SK-N-SH treated with all-trans-retinoic acid at 6 μM for 48 hours (cell line): Measurements from ENCODE around the gene HLCS.
A peak's percentile ranks its signal among the peaks of the same experiment; 100 is the strongest.

Source experiments
- ATAC-seq: fragments of 200-7000 bp; cut with Tn5 transposase; 3 replicates; pipeline ENCODE4 v1.9.1; 2020; ENCODE audit warnings: mild to moderate bottlenecking, moderate library complexity
- ARNTL ChIP-seq: fragments of 450-650 bp; formaldehyde crosslinking; IDR thresholded peaks from 2 replicates; pipeline ENCODE4 v1.5.0; 2020; ENCODE audit warnings: low read depth, mild to moderate bottlenecking, moderate library complexity, borderline replicate concordance
- BACH2 ChIP-seq: fragments of 250-450 bp; sonication (Bioruptor Pico); IDR thresholded peaks from 2 replicates; pipeline ENCODE4 v1.9.0; 2021; ENCODE audit warnings: mild to moderate bottlenecking, borderline replicate concordance
- ESRRG ChIP-seq: fragments of 250-450 bp; sonication (Bioruptor Pico); IDR thresholded peaks from 2 replicates; pipeline ENCODE4 v1.6.1; 2021; ENCODE audit warnings: mild to moderate bottlenecking
- OSR1 ChIP-seq: fragments of 250-450 bp; sonication (Bioruptor Pico); IDR thresholded peaks from 2 replicates; pipeline ENCODE4 v1.8.0; 2022; ENCODE audit warnings: moderate library complexity, mild to moderate bottlenecking, inconsistent platforms
- RARB ChIP-seq: fragments of 250-450 bp; sonication (Bioruptor Pico); IDR thresholded peaks from 2 replicates; pipeline ENCODE4 v1.8.0; 2021; ENCODE audit warnings: mild to moderate bottlenecking, moderate library complexity
- TCF4 ChIP-seq: fragments of 250-450 bp; sonication (Bioruptor Pico); IDR thresholded peaks from 2 replicates; pipeline ENCODE4 v1.8.0; 2021; ENCODE audit warnings: mild to moderate bottlenecking, moderate library complexity, borderline replicate concordance
- ZC3H10 ChIP-seq: fragments of 250-450 bp; sonication (Bioruptor Pico); IDR thresholded peaks from 2 replicates; pipeline ENCODE4 v1.5.1; 2021; ENCODE audit warnings: mild to moderate bottlenecking, moderate library complexity
- ZFP30 ChIP-seq: fragments of 450-650 bp; formaldehyde crosslinking; IDR thresholded peaks from 2 replicates; pipeline ENCODE4 v1.5.0; 2022; ENCODE audit warnings: mild to moderate bottlenecking, moderate library complexity
- ZNF565 ChIP-seq: fragments of 450-650 bp; formaldehyde crosslinking; conservative IDR thresholded peaks from 2 replicates; pipeline ENCODE4 v1.5.0; 2020; ENCODE audit warnings: low read depth, mild to moderate bottlenecking, moderate library complexity
- ZNF70 ChIP-seq: fragments of 450-650 bp; formaldehyde crosslinking; IDR thresholded peaks from 2 replicates; pipeline ENCODE4 v1.5.0; 2020; ENCODE audit warnings: mild to moderate bottlenecking, moderate library complexity
- ZNF8 ChIP-seq: fragments of 450-650 bp; formaldehyde crosslinking; IDR thresholded peaks from 2 replicates; pipeline ENCODE4 v1.5.0; 2020; ENCODE audit warnings: mild to moderate bottlenecking, moderate library complexity
- TF ChIP-seq, protein P1 (sequence below): fragments of 250-450 bp; sonication (Bioruptor Pico); IDR thresholded peaks from 2 replicates; pipeline ENCODE4 v1.5.0; 2020; ENCODE audit warnings: mild to moderate bottlenecking, moderate library complexity
- TF ChIP-seq, protein P2 (sequence below): fragments of 250-450 bp; sonication (Bioruptor Pico); IDR thresholded peaks from 2 replicates; pipeline ENCODE4 v1.8.0; 2020; ENCODE audit warnings: mild to moderate bottlenecking, moderate library complexity, borderline replicate concordance
- TF ChIP-seq, protein P3 (sequence below): fragments of 250-450 bp; sonication (Bioruptor Pico); IDR thresholded peaks from 2 replicates; pipeline ENCODE4 v1.5.1; 2021; ENCODE audit warnings: mild to moderate bottlenecking, moderate library complexity
- TF ChIP-seq, protein P4 (sequence below): fragments of 250-450 bp; sonication (Bioruptor Pico); IDR thresholded peaks from 2 replicates; pipeline ENCODE4 v1.8.0; 2021; ENCODE audit warnings: low read depth, mild to moderate bottlenecking, moderate library complexity, borderline replicate concordance
- TF ChIP-seq, protein P5 (sequence below): fragments of 250-450 bp; sonication (Bioruptor Pico); IDR thresholded peaks from 2 replicates; pipeline ENCODE4 v1.5.1; 2020; ENCODE audit warnings: low read depth, mild to moderate bottlenecking, moderate library complexity

The HLCS gene

DNA sequence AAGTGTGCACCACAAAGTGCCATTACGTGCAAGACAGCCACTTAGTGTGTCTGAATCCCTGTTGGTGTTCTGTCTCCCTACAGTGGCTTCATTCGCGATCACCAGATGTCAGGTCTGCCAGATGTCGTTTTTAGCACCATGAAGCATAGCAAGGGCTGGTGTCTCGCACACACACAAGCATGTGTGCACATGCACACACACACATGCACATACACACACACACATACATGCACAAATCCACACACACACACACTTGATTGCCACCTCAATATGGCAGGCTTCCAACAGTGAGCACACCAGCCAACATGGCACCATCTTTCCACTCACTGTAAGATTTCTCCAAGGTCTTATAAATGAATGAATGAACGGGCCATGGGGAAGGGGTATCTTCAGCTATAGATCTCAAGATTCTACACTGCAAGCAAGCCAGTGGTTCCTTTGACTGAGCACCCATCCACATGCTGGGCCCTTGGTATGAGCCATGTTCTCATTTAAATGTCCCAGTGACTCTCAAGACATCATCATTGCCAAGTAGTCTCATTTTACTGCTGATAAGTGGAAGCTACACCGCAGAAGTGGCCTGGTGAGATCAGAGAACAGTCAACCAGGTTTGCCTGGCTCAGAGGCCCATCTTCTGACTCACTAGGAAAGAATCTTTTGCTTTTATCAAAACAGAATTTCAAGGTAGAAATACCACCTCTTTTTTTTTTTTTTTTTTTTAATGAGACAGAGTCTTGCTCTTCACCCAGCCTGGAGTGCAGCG lies 182.7 kb downstream of the HLCS start:
- ATAC-seq, result peak; percentile 92
- no peak for TF ChIP-seq ZFP30 (CRISPR knock-in tag)
- no peak for TF ChIP-seq TCF4
- TF ChIP-seq, protein P1, sequence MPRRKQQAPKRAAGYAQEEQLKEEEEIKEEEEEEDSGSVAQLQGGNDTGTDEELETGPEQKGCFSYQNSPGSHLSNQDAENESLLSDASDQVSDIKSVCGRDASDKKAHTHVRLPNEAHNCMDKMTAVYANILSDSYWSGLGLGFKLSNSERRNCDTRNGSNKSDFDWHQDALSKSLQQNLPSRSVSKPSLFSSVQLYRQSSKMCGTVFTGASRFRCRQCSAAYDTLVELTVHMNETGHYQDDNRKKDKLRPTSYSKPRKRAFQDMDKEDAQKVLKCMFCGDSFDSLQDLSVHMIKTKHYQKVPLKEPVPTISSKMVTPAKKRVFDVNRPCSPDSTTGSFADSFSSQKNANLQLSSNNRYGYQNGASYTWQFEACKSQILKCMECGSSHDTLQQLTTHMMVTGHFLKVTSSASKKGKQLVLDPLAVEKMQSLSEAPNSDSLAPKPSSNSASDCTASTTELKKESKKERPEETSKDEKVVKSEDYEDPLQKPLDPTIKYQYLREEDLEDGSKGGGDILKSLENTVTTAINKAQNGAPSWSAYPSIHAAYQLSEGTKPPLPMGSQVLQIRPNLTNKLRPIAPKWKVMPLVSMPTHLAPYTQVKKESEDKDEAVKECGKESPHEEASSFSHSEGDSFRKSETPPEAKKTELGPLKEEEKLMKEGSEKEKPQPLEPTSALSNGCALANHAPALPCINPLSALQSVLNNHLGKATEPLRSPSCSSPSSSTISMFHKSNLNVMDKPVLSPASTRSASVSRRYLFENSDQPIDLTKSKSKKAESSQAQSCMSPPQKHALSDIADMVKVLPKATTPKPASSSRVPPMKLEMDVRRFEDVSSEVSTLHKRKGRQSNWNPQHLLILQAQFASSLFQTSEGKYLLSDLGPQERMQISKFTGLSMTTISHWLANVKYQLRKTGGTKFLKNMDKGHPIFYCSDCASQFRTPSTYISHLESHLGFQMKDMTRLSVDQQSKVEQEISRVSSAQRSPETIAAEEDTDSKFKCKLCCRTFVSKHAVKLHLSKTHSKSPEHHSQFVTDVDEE (CRISPR knock-in tag), result no peak
- TF ChIP-seq, protein P2, sequence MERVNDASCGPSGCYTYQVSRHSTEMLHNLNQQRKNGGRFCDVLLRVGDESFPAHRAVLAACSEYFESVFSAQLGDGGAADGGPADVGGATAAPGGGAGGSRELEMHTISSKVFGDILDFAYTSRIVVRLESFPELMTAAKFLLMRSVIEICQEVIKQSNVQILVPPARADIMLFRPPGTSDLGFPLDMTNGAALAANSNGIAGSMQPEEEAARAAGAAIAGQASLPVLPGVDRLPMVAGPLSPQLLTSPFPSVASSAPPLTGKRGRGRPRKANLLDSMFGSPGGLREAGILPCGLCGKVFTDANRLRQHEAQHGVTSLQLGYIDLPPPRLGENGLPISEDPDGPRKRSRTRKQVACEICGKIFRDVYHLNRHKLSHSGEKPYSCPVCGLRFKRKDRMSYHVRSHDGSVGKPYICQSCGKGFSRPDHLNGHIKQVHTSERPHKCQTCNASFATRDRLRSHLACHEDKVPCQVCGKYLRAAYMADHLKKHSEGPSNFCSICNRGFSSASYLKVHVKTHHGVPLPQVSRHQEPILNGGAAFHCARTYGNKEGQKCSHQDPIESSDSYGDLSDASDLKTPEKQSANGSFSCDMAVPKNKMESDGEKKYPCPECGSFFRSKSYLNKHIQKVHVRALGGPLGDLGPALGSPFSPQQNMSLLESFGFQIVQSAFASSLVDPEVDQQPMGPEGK (CRISPR knock-in tag), result no peak
- TF ChIP-seq, protein P3, sequence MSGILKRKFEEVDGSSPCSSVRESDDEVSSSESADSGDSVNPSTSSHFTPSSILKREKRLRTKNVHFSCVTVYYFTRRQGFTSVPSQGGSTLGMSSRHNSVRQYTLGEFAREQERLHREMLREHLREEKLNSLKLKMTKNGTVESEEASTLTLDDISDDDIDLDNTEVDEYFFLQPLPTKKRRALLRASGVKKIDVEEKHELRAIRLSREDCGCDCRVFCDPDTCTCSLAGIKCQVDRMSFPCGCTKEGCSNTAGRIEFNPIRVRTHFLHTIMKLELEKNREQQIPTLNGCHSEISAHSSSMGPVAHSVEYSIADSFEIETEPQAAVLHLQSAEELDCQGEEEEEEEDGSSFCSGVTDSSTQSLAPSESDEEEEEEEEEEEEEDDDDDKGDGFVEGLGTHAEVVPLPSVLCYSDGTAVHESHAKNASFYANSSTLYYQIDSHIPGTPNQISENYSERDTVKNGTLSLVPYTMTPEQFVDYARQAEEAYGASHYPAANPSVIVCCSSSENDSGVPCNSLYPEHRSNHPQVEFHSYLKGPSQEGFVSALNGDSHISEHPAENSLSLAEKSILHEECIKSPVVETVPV, result no peak
- TF ChIP-seq, all 23 proteins: peak for 0

DNA sequence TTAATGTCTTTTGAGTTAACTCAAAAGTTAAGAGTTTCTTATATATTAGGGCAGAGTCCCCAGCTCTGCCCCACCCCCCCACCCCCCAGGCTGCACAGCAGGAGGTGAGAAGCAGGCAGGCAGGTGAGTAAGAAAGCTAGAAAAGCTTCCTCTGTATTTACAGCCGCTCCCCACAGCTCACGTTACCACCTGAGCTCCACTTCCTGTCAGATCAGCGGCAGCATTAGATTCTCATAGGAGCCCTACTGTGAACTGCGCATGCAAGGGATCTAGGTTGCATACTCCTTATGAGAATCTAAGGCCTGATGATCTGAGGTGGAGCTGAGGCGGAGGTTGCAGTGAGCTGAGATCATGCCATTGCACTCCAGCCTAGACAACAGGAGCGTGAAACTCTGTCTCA lies 185.6 kb downstream of the HLCS start:
- TF ChIP-seq, protein P4, sequence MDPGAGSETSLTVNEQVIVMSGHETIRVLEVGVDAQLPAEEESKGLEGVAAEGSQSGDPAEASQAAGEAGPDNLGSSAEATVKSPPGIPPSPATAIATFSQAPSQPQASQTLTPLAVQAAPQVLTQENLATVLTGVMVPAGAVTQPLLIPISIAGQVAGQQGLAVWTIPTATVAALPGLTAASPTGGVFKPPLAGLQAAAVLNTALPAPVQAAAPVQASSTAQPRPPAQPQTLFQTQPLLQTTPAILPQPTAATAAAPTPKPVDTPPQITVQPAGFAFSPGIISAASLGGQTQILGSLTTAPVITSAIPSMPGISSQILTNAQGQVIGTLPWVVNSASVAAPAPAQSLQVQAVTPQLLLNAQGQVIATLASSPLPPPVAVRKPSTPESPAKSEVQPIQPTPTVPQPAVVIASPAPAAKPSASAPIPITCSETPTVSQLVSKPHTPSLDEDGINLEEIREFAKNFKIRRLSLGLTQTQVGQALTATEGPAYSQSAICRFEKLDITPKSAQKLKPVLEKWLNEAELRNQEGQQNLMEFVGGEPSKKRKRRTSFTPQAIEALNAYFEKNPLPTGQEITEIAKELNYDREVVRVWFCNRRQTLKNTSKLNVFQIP (CRISPR knock-in tag), result no peak
- no peak for TF ChIP-seq ARNTL (CRISPR knock-in tag)
- TF ChIP-seq, protein P5, sequence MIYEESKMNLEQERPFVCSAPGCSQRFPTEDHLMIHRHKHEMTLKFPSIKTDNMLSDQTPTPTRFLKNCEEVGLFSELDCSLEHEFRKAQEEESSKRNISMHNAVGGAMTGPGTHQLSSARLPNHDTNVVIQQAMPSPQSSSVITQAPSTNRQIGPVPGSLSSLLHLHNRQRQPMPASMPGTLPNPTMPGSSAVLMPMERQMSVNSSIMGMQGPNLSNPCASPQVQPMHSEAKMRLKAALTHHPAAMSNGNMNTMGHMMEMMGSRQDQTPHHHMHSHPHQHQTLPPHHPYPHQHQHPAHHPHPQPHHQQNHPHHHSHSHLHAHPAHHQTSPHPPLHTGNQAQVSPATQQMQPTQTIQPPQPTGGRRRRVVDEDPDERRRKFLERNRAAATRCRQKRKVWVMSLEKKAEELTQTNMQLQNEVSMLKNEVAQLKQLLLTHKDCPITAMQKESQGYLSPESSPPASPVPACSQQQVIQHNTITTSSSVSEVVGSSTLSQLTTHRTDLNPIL, result no peak
- no peak for TF ChIP-seq ZNF8 (CRISPR knock-in tag)
- no peak for TF ChIP-seq RARB
- no peak for TF ChIP-seq ZFP30 (CRISPR knock-in tag)
- TF ChIP-seq BACH2, result no peak
- TF ChIP-seq ZNF565, result no peak
- TF ChIP-seq OSR1 (CRISPR knock-in tag), result no peak
- no peak for TF ChIP-seq ZNF70
- no peak for TF ChIP-seq ZC3H10 (CRISPR knock-in tag)
- TF ChIP-seq, protein P2 (CRISPR knock-in tag), result no peak
- TF ChIP-seq, protein P1 (CRISPR knock-in tag), result no peak
- no peak for TF ChIP-seq ESRRG (CRISPR knock-in tag)
- TF ChIP-seq TCF4, result no peak
- TF ChIP-seq, all 23 proteins: peak for 0

More for the DNA sequence above, 185.6 kb downstream of the HLCS start:
- ATAC-seq, result no peak
